Endodermal cell (in vitro differentiated cells): ENCODE data around the gene MT1M. TPM values are rescaled to one million over a fixed set of nuclear protein-coding genes. Genes with fewer than 3 reads are reported as not detected.

Source experiments
- DNase-seq: peaks from one replicate; pipeline ENCODE4 v3.0.0-alpha.2; 2017
- H3K27ac ChIP-seq: 2 replicates; pipeline ENCODE4 v1.5.1; 2013; ENCODE audit warnings: mild to moderate bottlenecking, low read depth, low read length, moderate library complexity
- H3K27me3 ChIP-seq: 2 replicates; pipeline ENCODE4 v1.6.1; 2013; ENCODE audit warnings: mild to moderate bottlenecking, low read length, moderate library complexity; ENCODE audit not compliant: insufficient read depth, control insufficient read depth, poor library complexity, severe bottlenecking
- H3K36me3 ChIP-seq: 2 replicates; pipeline ENCODE4 v1.7.0; 2013; ENCODE audit warnings: mild to moderate bottlenecking, low read length, moderate library complexity; ENCODE audit not compliant: control insufficient read depth, insufficient read depth
- H3K4me1 ChIP-seq: one replicate; pipeline ENCODE4 v1.7.0; 2013; ENCODE audit warnings: low read length; ENCODE audit not compliant: control insufficient read depth, insufficient read depth
- H3K4me3 ChIP-seq: 2 replicates; pipeline ENCODE4 v1.5.1; 2013; ENCODE audit warnings: mild to moderate bottlenecking, low read length, moderate library complexity
- H3K9ac ChIP-seq: 2 replicates; pipeline ENCODE4 v1.6.1; 2013; ENCODE audit warnings: mild to moderate bottlenecking, low read length, moderate library complexity; ENCODE audit not compliant: poor library complexity, severe bottlenecking; ENCODE audit errors: extremely low read depth
- H3K9me3 ChIP-seq: 2 replicates; pipeline ENCODE4 v1.6.1; 2013; ENCODE audit warnings: mild to moderate bottlenecking, low read length, moderate library complexity; ENCODE audit not compliant: control insufficient read depth
- H3K27ac Mint-ChIP-seq: 2 replicates; pipeline ENCODE4 v1.8.0; 2020; ENCODE audit warnings: mixed read lengths
- H3K27me3 Mint-ChIP-seq: 2 replicates; pipeline ENCODE4 v1.8.0; 2021; ENCODE audit warnings: mild to moderate bottlenecking, mixed read lengths; ENCODE audit not compliant: insufficient read depth
- H3K36me3 Mint-ChIP-seq: 2 replicates; pipeline ENCODE4 v1.8.0; 2020; ENCODE audit warnings: low read depth, mixed read lengths
- H3K4me1 Mint-ChIP-seq: 2 replicates; pipeline ENCODE4 v1.8.0; 2020; ENCODE audit warnings: mixed read lengths
- H3K4me3 Mint-ChIP-seq: 2 replicates; pipeline ENCODE4 v1.8.0; 2020; ENCODE audit warnings: mild to moderate bottlenecking, moderate library complexity, mixed read lengths
- H3K9me3 Mint-ChIP-seq: 2 replicates; pipeline ENCODE4 v1.8.0; 2020; ENCODE audit warnings: mild to moderate bottlenecking, mixed read lengths
- CTCF ChIP-seq: fragments of 200-600 bp; sonication (generic); conservative IDR thresholded peaks from 2 replicates; pipeline ENCODE4 v1.5.0; 2021; ENCODE audit warnings: antibody characterized with exemption, mild to moderate bottlenecking
- WGBS, 2 experiments: methylation state at CpG; one replicate each; pipeline versions ENCODE4 v1.1.5 to v1.1.7; 2013; ENCODE audit warnings: missing lambda C conversion rate in 2 of 2, mixed read lengths in 1 of 2; ENCODE audit not compliant: insufficient coverage in 1 of 2, insufficient read length in 1 of 2; 5-methylcytosine and 5-hydroxymethylcytosine counted together
- total RNA-seq, 2 donors: library from RNA; stranded (reverse); fragmentation: NEBNext Ultra II Directional in 1 of 2; extraction: Animal tissue kit (Norgen Biotek cat#: 25700) in 1 of 2; gene quantifications; 2 replicates in 1 of 2; 3 replicates in 1 of 2; pipeline ENCODE4 v1.2.1, GENCODE V29; 2021

MT1M gene
- total RNA-seq, 2 donors from 2014 or later: not detected

- H3K4me3 Mint-ChIP-seq: peak overlapping the region; percentile 63
- WGBS, 2 experiments: 39 to 46% methylated on average over 20 to 23 of the region's 23 CpGs
- peaks cover 16% of the 10 kb centered on the region for H3K4me1 Mint-ChIP-seq
- Histone ChIP-seq H3K27me3 (peaks cover 70% of the 10 kb centered on the region), H3K27ac (no peak overlapping the region), H3K9ac (no peak overlapping the region), H3K4me3 (peak overlapping the region; percentile 59), H3K36me3 (no peaks in the 10 kb centered on the region), H3K4me1 (no peaks in the 10 kb centered on the region), H3K9me3 (no peaks in the 10 kb centered on the region)
- H3K36me3 Mint-ChIP-seq: no peaks in the 10 kb centered on the region
- no peaks in the 10 kb centered on the region for H3K9me3 Mint-ChIP-seq
- TF ChIP-seq CTCF: no peak
- no peak overlapping the region for H3K27ac Mint-ChIP-seq
- H3K27me3 Mint-ChIP-seq: peaks cover 81% of the 10 kb centered on the region
- DNase-seq: no peak
These were observed 15.7 kb upstream of the MT1M start for GRCh38 chr16:56616608-56617211.

GRCh38 chr16:56617212-56618085 is 15.0 kb upstream of the MT1M start:
- 12 to 14% methylated on average over 20 to 40 of the region's 41 CpGs for WGBS, 2 experiments
- Mint-ChIP-seq H3K27me3 (peaks cover 82% of the 10 kb centered on the region), H3K4me3 (peak overlapping the region; percentile 63), H3K36me3 (no peaks in the 10 kb centered on the region), H3K4me1 (peaks cover 22% of the 10 kb centered on the region), H3K9me3 (no peaks in the 10 kb centered on the region), H3K27ac (no peak overlapping the region)
- no peak overlapping the region for H3K9ac ChIP-seq
- peaks cover 70% of the 10 kb centered on the region for H3K27me3 ChIP-seq
- TF ChIP-seq CTCF: no peak
- H3K4me3 ChIP-seq: peak overlapping the region; percentile 59
- H3K27ac ChIP-seq: no peak overlapping the region
- H3K9me3 ChIP-seq: no peaks in the 10 kb centered on the region
- no peaks in the 10 kb centered on the region for H3K4me1 ChIP-seq
- H3K36me3 ChIP-seq: no peaks in the 10 kb centered on the region
- peak; percentile 85 for DNase-seq

GRCh38 chr16:56618138-56618537 is 14.3 kb upstream of the MT1M start:
- peak; percentile 53 for DNase-seq
- Mint-ChIP-seq H3K36me3 (no peaks in the 10 kb centered on the region), H3K4me3 (peak overlapping the region; percentile 63), H3K9me3 (no peaks in the 10 kb centered on the region), H3K27ac (no peak overlapping the region), H3K4me1 (peaks cover 22% of the 10 kb centered on the region), H3K27me3 (peaks cover 86% of the 10 kb centered on the region)
- Histone ChIP-seq H3K9ac (no peak overlapping the region), H3K9me3 (peaks cover 5% of the 10 kb centered on the region), H3K4me3 (no peak overlapping the region), H3K4me1 (no peaks in the 10 kb centered on the region), H3K27ac (no peak overlapping the region), H3K27me3 (peaks cover 70% of the 10 kb centered on the region), H3K36me3 (no peaks in the 10 kb centered on the region)
- WGBS, 2 experiments: 48 to 52% methylated on average over 6 of the region's 6 CpGs
- no peak for TF ChIP-seq CTCF
